Gastrocnemius medialis (tissue), 4 donors: Measurements from ENCODE around the gene SH3GL3.

Experiments used
- POLR2A ChIP-seq, 2 donors: fragments of 450-650 bp; IDR thresholded peaks; one replicate each; pipeline ENCODE4 v1.6.1; 2017; ENCODE audit warnings: antibody characterized with exemption in 2 of 2, mild to moderate bottlenecking in 2 of 2, moderate library complexity in 2 of 2
- TF ChIP-seq, protein P1 (sequence below), 5 experiments: fragments of 450-650 bp in 3 of 5; fragments of 200-600 bp in 2 of 5; sonication (generic) in 2 of 5; IDR thresholded peaks in 4 of 5; conservative IDR thresholded peaks in 1 of 5; 1 replicate in 4 of 5; 2 replicates in 1 of 5; pipeline ENCODE4 v1.5.1; 2016 to 2019; ENCODE audit warnings: antibody characterized with exemption in 5 of 5, mild to moderate bottlenecking in 3 of 5, moderate library complexity in 3 of 5

GRCh38 chr15:83656192-83656591, 209.1 kb downstream of the SH3GL3 start:
- TF ChIP-seq, protein P1, sequence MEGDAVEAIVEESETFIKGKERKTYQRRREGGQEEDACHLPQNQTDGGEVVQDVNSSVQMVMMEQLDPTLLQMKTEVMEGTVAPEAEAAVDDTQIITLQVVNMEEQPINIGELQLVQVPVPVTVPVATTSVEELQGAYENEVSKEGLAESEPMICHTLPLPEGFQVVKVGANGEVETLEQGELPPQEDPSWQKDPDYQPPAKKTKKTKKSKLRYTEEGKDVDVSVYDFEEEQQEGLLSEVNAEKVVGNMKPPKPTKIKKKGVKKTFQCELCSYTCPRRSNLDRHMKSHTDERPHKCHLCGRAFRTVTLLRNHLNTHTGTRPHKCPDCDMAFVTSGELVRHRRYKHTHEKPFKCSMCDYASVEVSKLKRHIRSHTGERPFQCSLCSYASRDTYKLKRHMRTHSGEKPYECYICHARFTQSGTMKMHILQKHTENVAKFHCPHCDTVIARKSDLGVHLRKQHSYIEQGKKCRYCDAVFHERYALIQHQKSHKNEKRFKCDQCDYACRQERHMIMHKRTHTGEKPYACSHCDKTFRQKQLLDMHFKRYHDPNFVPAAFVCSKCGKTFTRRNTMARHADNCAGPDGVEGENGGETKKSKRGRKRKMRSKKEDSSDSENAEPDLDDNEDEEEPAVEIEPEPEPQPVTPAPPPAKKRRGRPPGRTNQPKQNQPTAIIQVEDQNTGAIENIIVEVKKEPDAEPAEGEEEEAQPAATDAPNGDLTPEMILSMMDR (IDR thresholded peaks at IDR 0.05 in 4 of 5, conservative IDR thresholded peaks at IDR 0.05 in 1 of 5), result no peak
- TF ChIP-seq POLR2A (IDR thresholded peaks at IDR 0.05), result no peak
